Measurements from ENCODE around the gene PRKCE.

The PRKCE gene

DNA sequence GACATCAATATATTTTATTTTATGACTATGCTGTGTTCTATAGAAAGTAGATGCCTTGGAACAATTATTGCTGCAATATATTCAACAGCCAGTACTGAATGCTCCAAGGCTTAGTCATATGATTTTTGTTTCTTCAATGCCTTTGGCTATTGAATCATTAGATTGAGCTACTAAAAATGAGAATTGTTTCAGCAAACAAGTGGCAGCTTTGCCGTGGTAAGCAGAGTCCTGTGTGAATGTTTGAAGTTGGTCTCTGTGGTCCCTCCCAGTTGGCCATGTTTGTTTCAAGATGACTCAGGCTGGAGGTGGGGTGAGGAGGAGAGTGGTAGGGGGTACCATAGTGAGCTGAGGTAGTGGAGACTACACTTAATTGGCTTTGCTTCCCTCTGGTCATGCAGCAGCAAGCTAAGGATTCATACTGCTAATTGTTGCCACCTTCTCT, 447.2 kb downstream of the PRKCE start:
- no peak for DNase-seq

DNA sequence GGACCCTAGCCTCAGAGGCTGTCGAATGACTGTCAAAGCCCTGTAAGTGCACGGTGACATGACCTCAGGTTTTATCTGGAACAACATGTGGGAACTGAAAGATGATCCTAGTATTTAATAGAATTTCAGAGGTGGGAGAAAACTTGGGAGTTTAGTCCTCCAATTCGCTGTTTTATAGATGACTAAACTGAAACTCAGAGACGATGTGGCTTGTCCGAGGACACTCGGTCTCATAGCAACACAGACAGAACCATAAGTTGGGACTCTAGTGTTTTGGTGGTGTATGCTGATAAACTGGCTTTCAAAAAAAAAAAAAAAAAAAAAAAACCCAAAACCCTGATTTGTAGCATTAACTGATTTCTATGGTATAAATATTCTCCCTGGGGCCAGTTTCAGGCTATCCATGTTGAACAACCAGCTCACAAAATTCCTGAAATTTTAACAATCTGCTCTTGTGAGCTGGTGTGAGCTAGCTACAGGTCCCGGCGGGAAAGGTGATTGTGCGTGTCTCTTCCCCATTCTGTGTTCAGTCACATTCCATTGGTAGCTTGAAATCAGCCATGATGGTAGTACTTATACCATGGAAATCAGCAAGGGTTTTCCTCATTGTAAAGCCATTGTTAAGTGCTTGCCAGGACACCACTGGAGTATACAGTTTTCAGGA, 450.2 kb downstream of the PRKCE start:
- no peak for DNase-seq

DNA sequence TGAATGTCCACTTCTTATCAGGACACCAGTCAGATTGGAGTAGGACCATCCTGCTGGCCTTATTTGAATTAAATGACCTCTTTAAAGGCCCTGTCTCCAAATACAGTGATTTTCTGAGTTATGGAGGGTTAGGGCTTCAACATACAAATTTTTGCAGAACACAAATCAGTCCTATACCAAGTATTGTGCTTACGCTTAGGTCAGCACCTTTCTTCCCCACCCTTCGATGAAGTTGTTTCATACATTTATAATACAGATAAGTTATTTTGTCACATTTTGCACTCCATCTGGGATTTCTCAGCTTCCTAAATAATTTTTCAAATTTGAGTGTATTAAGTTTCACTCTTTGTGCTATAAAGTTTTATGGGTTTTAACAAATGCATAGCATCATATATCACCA, 455.2 kb downstream of the PRKCE start:
- DNase-seq, result no peak

- no peak for DNase-seq
These were observed 463.5 kb downstream of the PRKCE start for GRCh38 chr2:46114996-46115395.

- no peak for DNase-seq
These were observed 464.7 kb downstream of the PRKCE start for GRCh38 chr2:46116150-46116549.

- DNase-seq, result no peak
These were observed 465.1 kb downstream of the PRKCE start for GRCh38 chr2:46116553-46116991.

GRCh38 chr2:46117379-46117778, 465.9 kb downstream of the PRKCE start:
- DNase-seq, result no peak

- no peak for DNase-seq
These were observed 466.5 kb downstream of the PRKCE start for GRCh38 chr2:46117994-46118393.

DNA sequence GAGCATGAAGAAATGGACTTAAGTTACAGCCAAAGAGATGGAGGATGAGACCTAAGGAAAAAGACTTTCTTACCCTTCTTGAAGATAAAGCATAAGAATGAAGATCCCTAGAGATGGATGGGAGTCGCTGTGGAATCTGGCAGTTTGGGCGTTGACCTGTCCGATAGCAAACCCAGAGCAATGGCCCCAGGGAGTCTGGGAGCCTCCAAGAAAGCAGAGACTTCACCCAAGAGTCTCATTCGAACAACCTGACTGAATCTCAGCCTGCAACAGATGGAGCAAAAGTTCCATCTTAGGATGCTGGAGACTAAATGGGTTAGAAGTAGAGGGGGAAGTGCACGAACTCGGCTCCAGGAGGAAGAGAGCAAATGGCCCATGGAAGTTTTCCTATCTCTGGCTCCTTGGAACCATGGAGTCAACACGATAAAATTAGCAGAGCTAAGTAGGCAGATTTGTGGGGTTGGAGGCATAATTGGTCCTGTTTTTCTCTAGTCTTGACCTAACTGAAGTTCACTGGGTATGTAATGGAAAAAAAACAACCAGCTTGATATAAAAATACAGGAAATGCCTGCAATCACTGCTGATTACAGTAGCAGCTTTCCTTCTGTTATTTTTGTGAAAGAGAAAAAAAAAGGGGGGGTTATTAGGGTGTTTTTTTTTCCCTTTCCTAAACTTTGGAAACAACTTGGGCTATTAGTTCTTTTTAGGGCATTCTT, 467.3 kb downstream of the PRKCE start:
- DNase-seq, result no peak

DNA sequence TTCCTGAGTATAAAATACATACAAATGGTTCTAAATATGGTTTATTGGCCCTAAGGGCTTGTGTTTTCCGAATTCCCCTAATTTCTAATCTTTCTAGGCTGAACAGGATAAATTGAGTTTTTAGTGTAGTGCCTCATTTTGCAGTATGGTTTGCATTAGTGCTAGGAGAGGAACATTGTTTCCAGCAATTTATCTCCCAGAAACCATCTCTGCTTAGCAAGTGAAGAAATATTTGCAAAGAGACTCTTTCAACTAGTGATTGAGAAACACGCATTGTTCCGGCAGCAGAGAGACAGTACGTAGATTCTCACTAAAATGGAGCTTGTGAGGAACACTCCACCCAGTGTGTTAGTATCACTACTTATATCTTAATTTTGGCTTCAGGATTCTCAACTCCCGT, 468.0 kb downstream of the PRKCE start:
- no peak for DNase-seq

DNA sequence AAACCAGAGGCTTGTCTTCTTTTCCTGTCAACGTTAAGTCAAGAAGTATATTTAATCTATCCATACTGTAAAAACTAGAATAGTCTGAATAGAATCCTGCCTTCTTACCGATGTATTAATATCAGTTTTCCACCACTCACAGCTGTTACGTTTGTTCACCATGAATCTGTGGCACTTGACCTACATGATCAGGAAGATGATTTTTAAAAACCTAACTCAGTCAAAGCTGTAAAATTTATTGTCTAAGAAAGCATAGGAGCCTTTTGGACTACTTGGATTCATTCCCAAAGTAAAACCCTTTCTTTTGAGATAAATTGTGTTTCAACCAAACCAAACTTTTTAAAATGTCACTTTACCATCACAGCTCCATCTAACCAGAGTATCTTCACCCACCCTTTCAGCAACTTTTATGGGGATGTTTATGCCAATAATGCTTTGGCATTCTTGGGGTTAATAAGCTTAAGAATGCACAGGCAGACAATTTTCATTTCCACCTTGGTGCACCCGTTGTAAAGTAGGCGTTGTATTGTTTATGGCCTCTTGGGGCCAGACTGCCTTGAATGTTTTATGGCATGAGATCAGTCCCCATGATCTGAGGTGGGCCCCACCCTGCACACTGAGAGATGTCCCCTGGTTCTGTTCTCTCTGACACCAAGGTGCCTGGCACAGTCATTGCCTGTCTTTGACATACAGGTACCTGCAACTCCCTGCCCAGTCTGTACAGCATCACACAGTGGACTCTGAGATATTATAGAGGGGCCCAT, 469.5 kb downstream of the PRKCE start:
- no peak for DNase-seq

DNA sequence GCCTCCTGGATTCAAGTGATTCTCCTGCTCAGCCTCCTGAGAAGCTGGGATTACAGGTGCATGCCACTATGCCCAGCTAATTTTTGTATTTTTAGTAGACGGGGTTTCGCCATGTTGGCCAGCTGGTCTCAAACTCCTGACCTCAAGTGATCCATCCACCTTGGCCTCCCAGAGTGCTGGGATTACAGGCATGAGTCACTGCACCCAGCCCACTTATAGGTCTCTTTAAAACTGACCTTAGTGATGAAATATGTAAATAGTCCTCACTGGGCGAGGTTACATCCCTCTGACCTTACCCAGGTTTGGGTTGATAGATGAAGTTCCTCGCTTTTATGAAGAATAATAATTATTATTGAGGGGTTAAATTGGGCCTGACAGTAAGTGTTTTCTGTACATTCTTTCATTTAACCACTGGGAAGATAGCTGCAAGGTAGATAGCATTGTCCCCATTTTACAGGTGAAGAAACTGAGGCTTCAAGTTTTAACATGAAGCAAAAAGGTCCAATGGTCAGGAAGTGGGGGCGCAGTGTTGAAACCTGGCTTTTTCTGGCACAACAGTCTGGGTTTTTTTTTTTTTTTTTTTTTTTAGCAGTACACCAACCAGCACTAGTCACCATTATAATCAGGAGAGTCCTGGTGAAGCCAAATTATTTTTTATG, 471.0 kb downstream of the PRKCE start:
- DNase-seq, result no peak

- no peak for DNase-seq
These were observed 471.5 kb downstream of the PRKCE start for GRCh38 chr2:46123013-46123412.

- no peak for DNase-seq
These were observed 474.3 kb downstream of the PRKCE start for GRCh38 chr2:46125798-46126197.

DNA sequence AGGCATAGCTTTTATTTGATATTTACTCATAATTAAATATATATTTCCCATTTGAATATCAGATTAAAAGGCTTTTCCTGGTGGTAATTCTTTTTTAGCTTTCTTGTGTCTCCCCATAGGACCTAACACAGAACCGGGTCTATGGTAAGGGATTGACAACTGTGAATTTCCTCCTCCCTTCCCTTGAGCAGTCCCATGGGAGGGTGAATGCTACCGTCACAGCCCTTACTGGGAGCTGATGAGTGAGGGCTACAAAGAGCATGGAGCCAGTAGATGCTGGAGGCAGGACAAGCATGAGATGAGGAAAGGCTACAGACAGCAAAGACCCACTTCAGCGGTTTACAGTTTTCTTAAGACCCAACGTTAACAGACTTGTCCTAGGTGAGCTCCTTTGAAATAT, 475.1 kb downstream of the PRKCE start:
- no peak for DNase-seq

GRCh38 chr2:46127176-46127575, 475.7 kb downstream of the PRKCE start:
- DNase-seq, result no peak

- DNase-seq, result no peak
These were observed 479.0 kb downstream of the PRKCE start for GRCh38 chr2:46130511-46130910.

DNA sequence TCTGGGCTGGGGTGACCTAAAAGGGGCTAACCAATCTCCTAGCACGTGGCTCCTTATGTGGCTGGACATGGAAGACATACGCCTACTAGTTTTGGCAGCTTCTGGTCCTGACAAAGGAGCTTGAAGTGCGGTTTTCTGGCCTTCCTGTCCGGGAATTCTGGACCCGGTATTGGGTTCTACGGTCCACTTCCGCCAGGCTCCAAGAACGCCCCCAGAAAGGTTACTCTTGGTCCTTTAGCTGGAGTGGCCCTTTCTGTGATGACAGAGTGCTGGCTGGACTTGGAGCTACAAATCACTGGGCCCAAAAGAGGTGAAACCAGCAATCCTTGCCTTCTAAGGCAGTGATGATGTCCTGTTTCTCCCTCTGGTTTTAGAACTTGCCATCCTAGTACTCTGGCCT, 481.5 kb downstream of the PRKCE start:
- no peak for DNase-seq

GRCh38 chr2:46134531-46135227, 483.2 kb downstream of the PRKCE start:
- no peak for DNase-seq

DNA sequence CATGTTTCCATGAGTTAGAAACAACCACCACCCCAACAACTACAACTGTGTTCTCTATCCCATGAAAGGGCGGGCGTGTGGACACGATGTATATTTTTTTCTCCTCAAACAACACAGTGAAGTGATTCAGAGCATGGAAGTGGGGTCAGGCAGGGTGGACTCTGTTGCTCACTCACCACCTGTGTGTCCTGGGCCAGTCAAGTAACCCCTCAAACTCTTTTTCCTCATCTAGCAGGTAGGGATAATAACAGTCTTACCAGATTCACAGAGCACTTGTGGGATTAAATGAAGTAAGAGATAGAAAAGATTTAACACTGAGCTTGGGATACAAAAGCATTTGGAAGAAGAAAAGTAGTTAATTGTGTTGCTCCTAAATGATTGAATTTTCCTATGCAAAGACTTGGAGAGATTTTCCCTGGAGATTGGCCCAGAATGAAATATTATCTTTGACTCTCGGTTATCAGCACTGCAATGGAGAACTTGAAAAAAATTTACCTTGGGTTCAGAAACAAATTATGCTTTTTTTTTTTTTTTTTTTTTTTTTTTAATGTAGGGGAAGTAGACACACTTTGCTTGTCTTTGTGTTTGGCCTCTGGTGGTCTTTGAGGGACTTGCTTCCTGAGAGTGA, 483.9 kb downstream of the PRKCE start:
- no peak for DNase-seq

GRCh38 chr2:46135958-46136357, 484.5 kb downstream of the PRKCE start:
- no peak for DNase-seq

DNA sequence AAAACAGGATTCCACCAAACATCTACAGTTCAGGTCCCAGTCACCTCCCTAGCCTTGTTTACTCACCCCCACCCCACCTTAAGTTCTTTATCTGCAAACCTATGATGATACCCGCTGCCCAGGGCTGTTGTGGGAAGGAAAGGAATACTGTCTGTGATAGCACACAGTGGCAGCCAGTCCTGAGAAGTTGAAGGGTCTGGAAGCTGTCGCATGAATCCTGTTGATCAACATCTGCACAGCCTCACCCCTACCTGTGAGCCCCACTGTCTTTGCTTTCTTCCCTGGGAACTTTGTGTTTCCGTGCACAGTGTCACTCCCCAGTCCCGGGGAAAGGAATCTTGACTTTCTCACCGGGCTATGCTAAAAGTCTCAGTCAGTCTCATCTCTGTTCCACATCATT, 485.0 kb downstream of the PRKCE start:
- no peak for DNase-seq
